ENCODE data around the gene SNAPC4.

The SNAPC4 gene

GRCh38 chr9:136381966-136382513 lies 17.9 kb downstream of the SNAPC4 start:
- TF ChIP-seq, protein P1, sequence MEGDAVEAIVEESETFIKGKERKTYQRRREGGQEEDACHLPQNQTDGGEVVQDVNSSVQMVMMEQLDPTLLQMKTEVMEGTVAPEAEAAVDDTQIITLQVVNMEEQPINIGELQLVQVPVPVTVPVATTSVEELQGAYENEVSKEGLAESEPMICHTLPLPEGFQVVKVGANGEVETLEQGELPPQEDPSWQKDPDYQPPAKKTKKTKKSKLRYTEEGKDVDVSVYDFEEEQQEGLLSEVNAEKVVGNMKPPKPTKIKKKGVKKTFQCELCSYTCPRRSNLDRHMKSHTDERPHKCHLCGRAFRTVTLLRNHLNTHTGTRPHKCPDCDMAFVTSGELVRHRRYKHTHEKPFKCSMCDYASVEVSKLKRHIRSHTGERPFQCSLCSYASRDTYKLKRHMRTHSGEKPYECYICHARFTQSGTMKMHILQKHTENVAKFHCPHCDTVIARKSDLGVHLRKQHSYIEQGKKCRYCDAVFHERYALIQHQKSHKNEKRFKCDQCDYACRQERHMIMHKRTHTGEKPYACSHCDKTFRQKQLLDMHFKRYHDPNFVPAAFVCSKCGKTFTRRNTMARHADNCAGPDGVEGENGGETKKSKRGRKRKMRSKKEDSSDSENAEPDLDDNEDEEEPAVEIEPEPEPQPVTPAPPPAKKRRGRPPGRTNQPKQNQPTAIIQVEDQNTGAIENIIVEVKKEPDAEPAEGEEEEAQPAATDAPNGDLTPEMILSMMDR (IDR thresholded peaks at IDR 0.05; ENCODE audit: low read depth, low read length, missing control alignments): no peak
- DNase-seq (ENCODE audit: extremely low read depth, low read depth): no peak
- no peak overlapping the region for H3K4me3 ChIP-seq (replicated peaks; ENCODE audit: low read depth, low read length)

GRCh38 chr9:136381311-136381710 lies 18.7 kb downstream of the SNAPC4 start:
- no peak for DNase-seq (ENCODE audit: extremely low read depth, low read depth)
- TF ChIP-seq, protein P1 (IDR thresholded peaks at IDR 0.05; ENCODE audit: low read depth, low read length, missing control alignments): no peak
- H3K4me3 ChIP-seq (replicated peaks; ENCODE audit: low read depth, low read length): no peak overlapping the region

- DNase-seq (ENCODE audit: extremely low read depth, low read depth): no peak
- H3K4me3 ChIP-seq (replicated peaks; ENCODE audit: low read depth, low read length): no peak overlapping the region
- TF ChIP-seq, protein P1 (IDR thresholded peaks at IDR 0.05; ENCODE audit: low read depth, low read length, missing control alignments): no peak
Observed at GRCh38 chr9:136380381-136380780, 19.6 kb downstream of the SNAPC4 start.

DNA sequence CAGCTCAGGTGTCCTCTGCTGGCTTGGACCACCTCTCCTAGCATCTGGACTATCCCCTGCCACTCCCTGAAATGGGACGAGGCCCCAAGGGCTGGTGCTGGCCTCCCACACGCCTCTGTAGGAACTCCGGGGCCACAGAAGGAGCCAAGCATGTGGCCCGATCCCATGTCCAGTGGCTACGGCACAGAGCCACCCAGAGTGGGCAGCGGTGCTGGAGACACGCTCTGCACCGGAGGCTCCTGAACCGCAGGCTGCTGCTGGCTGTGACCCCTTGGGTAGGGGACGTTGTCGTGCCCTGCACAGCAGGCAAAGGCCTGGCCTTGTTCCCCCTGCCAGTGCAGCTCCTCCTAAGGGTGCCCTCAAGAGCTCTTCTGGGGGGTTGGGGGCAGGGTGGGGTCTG lies 20.1 kb downstream of the SNAPC4 start:
- no peak overlapping the region for H3K4me3 ChIP-seq (replicated peaks; ENCODE audit: low read depth, low read length)
- TF ChIP-seq, protein P1 (IDR thresholded peaks at IDR 0.05; ENCODE audit: low read depth, low read length, missing control alignments): no peak
- no peak for DNase-seq (ENCODE audit: extremely low read depth, low read depth)

DNA sequence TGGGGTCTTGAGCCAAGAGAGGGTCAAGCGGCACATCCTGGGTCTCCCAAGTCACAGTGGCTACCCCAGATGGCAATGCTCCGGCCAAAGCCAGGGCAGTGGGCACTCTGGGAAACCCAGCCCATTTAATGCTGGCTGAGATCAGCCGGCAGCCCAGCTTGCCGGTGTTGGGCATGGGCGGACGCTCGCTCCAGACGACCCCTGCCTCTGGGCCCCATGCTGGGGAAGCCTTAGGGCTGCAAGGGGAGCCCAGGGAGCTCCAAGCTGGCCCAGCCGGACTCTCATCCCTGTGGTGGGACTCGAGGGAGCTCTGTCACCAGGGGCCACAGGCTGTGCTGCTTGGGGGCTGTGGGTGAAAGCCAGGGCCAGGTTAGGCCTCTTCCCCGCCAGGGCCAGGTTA lies 20.6 kb downstream of the SNAPC4 start:
- TF ChIP-seq, protein P1 (IDR thresholded peaks at IDR 0.05; ENCODE audit: low read depth, low read length, missing control alignments): no peak
- no peak overlapping the region for H3K4me3 ChIP-seq (replicated peaks; ENCODE audit: low read depth, low read length)
- DNase-seq (ENCODE audit: extremely low read depth, low read depth): no peak

DNA sequence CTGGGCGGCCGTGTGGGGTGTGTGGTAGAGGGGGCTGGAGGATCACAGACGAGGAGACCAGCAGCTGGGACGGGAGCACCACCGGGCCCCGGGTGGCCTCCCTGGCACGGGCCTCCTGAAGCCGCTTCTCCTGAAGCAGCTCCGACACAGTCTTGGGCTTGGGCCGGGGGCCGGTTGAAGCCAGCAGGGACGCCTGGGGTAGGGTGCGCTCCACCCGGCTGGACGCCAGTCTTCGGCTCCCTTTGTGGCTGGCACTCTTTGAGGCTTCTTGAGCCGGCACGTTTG lies 21.0 kb downstream of the SNAPC4 start:
- TF ChIP-seq, protein P1 (IDR thresholded peaks at IDR 0.05; ENCODE audit: low read depth, low read length, missing control alignments): no peak
- H3K4me3 ChIP-seq (replicated peaks; ENCODE audit: low read depth, low read length): no peak overlapping the region
- DNase-seq (ENCODE audit: extremely low read depth, low read depth): no peak

Measured in HFF-Myc (cell line).